GM21381 (cell line): Measurements from ENCODE around the gene TECTB.

Experiments
- ATAC-seq: cut with Tn5 transposase; IDR thresholded peaks from one replicate; pipeline ENCODE4 v1.9.1; 2021; ENCODE audit warnings: mild to moderate bottlenecking, moderate library complexity; ENCODE audit not compliant: unreplicated experiment

Gene TECTB

GRCh38 chr10:112345743-112346142 is 62.5 kb downstream of the TECTB start:
- no peak for ATAC-seq

GRCh38 chr10:112346774-112347173 is 63.6 kb downstream of the TECTB start:
- ATAC-seq = no peak

- no peak for ATAC-seq
Measured at GRCh38 chr10:112347709-112348671, 64.8 kb downstream of the TECTB start.

GRCh38 chr10:112348759-112349158 is 65.6 kb downstream of the TECTB start:
- no peak for ATAC-seq

- ATAC-seq = no peak
Measured at GRCh38 chr10:112349521-112350085, 66.4 kb downstream of the TECTB start.

GRCh38 chr10:112351146-112351545 is 67.9 kb downstream of the TECTB start:
- ATAC-seq = no peak

GRCh38 chr10:112352044-112352443 is 68.8 kb downstream of the TECTB start:
- ATAC-seq = no peak

- no peak for ATAC-seq
Measured at GRCh38 chr10:112353046-112353445, 69.8 kb downstream of the TECTB start.
